Activated CD4-positive, alpha-beta T cell treated with anti-CD3 and anti-CD28 coated beads, Interleukin-2, amount 50 U/mL, for 16 hours (primary cell): ENCODE data around the gene GOLGA8F.
"Not testable (repeated sequence)": the region's sequence is repeated elsewhere in the genome, so short reads cannot be mapped to it uniquely, and the experiment has no call there.

Experiments used
- DNase-seq: peaks from one replicate; pipeline ENCODE4 v3.0.0-alpha.2; 2020

GOLGA8F gene

GRCh38 chr15:28378364-28378763 is at the start of gene GOLGA8F:
TSS of gene GOLGA8F (plus strand) at chr15:28378664. CDS start at chr15:28378762, 98 bp downstream.
- DNase-seq = not testable (repeated sequence)

DNA sequence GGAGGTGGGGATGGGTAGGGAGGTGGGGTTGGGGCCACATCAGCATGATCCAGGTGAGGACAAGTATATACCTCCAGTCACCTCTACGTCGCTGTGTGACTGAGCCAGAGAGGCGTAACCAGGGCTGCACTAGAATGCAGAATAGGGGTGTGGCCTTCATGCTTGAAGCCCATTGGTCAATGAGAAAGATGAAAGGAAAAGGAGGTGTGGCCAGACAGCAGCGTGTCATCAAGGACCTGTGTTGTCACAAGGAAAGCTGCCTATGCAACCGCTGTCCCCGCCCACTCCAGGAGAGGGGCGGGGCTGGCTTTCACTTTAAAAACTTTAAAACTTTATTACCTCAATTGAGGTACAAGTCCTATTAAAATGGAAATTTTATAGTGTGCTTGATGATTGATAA is 20.5 kb upstream of the GOLGA8F start, which contains the start of gene GOLGA6L24:
TSS of gene GOLGA6L24 (minus strand) at position 101 of the 400 bp plus-strand sequence. CDS start at position 40, 61 bp downstream.
- DNase-seq = not testable (repeated sequence)

DNA sequence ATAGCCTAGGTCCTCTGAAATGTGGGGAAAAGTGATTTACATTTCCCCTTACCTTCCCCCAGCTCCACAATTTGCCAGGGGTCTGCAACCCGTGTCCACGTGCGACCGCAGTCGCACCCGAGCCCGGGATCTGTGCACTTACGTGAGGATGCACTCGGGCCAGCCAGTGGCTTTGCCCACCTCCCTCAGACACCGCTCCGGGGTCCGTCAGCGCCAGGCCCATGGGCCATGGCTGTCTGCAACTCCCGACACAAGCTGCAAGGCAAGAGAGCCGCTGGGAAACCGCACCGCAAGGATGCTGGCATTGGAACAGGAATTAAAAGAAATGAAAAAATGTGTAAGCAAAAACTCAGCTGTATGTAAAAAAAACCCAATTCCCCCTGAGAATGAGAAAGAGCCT is 13.0 kb upstream of the GOLGA8F start:
- DNase-seq = not testable (repeated sequence)

DNA sequence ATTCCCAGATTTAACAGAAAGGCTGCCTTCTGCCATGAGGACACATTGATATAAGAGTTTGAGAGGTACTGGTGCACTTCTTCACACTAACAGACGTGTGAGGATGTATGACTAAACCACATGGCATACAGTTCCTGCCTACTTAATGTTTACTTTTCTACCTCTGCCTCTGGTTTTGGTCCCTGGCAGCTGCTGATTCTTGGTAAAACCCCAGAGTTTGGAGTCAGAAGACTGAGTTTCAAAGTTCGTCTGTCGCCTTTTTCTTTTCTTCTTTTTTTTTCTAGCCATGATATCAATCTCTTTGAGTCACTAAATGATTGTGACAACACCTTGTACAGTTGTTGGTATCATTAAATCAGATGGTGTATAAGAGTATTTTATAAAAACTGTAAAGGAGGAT is 1.6 kb downstream of the GOLGA8F start:
- DNase-seq = peak; percentile 14

DNA sequence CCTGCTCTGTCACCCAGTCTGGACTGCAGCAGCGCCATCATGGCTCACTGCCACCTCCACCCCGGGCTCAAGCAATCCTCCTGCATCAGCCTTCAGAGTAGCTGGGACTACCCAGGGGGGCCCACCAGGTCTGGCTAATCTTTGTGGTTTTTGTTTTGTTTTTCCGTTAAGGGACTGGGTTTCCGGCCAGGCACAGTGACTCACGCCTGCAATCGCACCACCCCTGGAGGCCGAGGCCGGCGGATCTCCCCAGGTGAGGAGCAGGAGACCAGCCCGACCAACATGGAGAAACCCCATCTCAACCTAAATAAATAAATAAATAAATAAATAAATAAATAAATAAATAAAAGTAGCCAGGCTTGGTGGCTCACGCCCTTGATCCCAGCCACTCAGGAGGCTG is 17.6 kb downstream of the GOLGA8F start:
- DNase-seq = not testable (repeated sequence)

GRCh38 chr15:28402774-28403435 is 24.4 kb downstream of the GOLGA8F start:
- not testable (repeated sequence) for DNase-seq

GRCh38 chr15:28420470-28420869 is 42.0 kb downstream of the GOLGA8F start:
- not testable (repeated sequence) for DNase-seq

DNA sequence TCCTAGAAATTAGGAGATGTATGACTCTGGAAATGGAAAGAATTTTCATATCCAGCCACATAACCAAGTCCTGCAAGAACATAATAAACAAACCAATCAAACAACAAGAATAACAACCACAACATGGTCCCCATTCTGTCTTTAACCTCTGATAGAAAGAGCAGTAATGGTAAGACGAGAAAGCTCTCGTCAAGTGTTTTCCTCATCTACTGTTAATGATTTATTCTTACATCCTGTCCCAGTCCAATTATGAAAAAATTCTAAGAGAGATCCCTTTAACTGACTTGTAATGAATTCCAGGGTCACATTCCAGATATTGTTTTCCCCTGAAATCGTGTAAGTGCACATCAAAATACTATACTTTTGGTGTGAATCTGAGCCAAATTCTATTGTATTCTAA is 57.1 kb downstream of the GOLGA8F start:
- DNase-seq = not testable (repeated sequence)
